Measurements from ENCODE around the gene LATS1.

DNA sequence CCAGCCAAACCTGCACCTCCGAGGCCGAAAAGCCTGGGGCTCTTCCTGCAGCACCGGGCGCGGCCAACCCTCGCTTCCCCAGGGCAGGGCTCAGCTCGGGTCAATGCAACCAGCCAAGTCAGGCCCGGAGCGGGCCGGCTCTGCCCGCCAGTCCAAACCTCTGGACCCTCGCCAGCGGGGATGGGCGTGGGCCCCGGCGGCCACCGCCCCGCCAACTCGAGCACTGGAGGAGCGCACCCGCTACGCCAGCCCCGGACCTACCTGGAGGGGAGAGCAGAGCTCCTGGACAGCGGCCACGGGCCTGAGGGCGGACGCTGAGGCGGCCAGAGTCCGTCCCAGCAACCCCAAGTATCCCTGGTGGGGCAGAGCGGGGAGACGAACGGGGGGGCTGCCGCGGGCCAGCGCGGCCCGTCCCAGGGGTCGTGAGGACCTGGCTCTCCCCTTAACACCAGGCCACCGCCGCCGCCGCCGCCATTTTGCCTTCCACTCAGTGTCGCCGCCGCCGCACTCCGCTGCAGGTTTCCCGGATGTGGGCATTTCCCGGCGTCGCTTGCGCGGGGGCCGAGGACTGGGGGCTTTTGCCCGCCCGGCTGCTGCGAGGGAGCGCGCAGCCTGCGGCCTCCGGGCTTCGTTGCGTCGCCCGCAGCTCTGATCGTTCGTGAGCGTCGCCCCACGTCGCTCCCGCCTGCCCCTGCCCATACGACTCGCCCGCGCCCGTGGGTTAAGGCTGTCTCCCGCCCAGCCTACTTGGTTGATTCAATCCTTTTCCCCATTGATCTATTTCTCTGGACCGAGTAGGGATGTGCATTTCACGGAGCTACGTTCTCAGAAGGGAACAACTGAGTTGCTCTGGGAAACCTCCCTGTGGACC is at the start of gene LATS1:
- peak; percentile 92 for TF ChIP-seq POLR2A (IDR thresholded peaks at IDR 0.05; ENCODE audit: extremely low read depth, insufficient read length)
- TF ChIP-seq, protein P1, sequence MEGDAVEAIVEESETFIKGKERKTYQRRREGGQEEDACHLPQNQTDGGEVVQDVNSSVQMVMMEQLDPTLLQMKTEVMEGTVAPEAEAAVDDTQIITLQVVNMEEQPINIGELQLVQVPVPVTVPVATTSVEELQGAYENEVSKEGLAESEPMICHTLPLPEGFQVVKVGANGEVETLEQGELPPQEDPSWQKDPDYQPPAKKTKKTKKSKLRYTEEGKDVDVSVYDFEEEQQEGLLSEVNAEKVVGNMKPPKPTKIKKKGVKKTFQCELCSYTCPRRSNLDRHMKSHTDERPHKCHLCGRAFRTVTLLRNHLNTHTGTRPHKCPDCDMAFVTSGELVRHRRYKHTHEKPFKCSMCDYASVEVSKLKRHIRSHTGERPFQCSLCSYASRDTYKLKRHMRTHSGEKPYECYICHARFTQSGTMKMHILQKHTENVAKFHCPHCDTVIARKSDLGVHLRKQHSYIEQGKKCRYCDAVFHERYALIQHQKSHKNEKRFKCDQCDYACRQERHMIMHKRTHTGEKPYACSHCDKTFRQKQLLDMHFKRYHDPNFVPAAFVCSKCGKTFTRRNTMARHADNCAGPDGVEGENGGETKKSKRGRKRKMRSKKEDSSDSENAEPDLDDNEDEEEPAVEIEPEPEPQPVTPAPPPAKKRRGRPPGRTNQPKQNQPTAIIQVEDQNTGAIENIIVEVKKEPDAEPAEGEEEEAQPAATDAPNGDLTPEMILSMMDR (IDR thresholded peaks at IDR 0.05; ENCODE audit: low read depth, low read length), result no peak
- TF ChIP-seq, protein P2, sequence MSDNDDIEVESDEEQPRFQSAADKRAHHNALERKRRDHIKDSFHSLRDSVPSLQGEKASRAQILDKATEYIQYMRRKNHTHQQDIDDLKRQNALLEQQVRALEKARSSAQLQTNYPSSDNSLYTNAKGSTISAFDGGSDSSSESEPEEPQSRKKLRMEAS (IDR thresholded peaks at IDR 0.05; ENCODE audit: low read depth, low read length), result peak; percentile 29
- peak; percentile 55; the same call in 1 of the 2 replicates for TF ChIP-seq MYC (IDR thresholded peaks at IDR 0.05; ENCODE audit: low read depth, low read length)

Measured in NB4 (cell line).